Measurements from ENCODE around the gene SNRNP25.

- no peak for TF ChIP-seq GATA3 (IDR thresholded peaks at IDR 0.05; ENCODE audit: low read depth, low read length)
- no peak for TF ChIP-seq GATA2 (IDR thresholded peaks at IDR 0.05; ENCODE audit: low read depth, low read length)
Measured at GRCh38 chr16:104355-104754, 50.7 kb downstream of the SNRNP25 start.
